Heart left ventricle (tissue), 13 donors: ENCODE data around the gene TMEM168.

Source experiments
- CTCF ChIP-seq, 12 donors: fragments of 200-600 bp; sonication (generic) in 4 of 12; IDR thresholded peaks; one replicate each; pipeline versions ENCODE4 v1.5.0 to v1.8.0; 2018 to 2022; ENCODE audit warnings: antibody characterized with exemption in 12 of 12, mild to moderate bottlenecking in 5 of 12
- POLR2A ChIP-seq, 2 donors: fragments of 450-650 bp; IDR thresholded peaks; one replicate each; pipeline ENCODE4 v1.6.1; 2017; ENCODE audit warnings: antibody characterized with exemption in 2 of 2, mild to moderate bottlenecking in 2 of 2, moderate library complexity in 2 of 2
- donor health status: ischemic (EF 13 %, LVEDD 7.1; RV severe dilation, severe dysfunction).
- donor health status: DM: no; HTN: yes; CAD: no.
- donor health status: DM: no; HTN: no; CAD: no.
- donor health status: ischemic (EF 25% LVEDD 6.9; RV normal size, moderate dysfunction).
- donor health status: ischemic (EF 25% LVEDD 5.7; RV mildly dilated, moderate dysfunction).
- donor health status: ischemic (EF 35%, LVEDD 5.7; RV mildly dilated, moderate dysfunction).
- donor health status: nonischemic (EF 11% LVEDD 7.7; RV severe dilation, severe dysfunction).
- donor health status: DM: yes; HTN: yes; CAD: no.
- donor health status: PGD.
- donor health status: ischemic (EF 29% LVEDD 5.4; RV normal size, mild dysfunction).
- donor health status: nonischemic (EF 23%, LVEDD 6.1; RV moderate dilation, normal function).

GRCh38 chr7:112740667-112741066 is 49.5 kb downstream of the TMEM168 start:
- TF ChIP-seq CTCF (IDR thresholded peaks at IDR 0.05) (no peak), POLR2A (IDR thresholded peaks at IDR 0.05) (no peak)
